ENCODE results near the gene TFIP11.

DNA sequence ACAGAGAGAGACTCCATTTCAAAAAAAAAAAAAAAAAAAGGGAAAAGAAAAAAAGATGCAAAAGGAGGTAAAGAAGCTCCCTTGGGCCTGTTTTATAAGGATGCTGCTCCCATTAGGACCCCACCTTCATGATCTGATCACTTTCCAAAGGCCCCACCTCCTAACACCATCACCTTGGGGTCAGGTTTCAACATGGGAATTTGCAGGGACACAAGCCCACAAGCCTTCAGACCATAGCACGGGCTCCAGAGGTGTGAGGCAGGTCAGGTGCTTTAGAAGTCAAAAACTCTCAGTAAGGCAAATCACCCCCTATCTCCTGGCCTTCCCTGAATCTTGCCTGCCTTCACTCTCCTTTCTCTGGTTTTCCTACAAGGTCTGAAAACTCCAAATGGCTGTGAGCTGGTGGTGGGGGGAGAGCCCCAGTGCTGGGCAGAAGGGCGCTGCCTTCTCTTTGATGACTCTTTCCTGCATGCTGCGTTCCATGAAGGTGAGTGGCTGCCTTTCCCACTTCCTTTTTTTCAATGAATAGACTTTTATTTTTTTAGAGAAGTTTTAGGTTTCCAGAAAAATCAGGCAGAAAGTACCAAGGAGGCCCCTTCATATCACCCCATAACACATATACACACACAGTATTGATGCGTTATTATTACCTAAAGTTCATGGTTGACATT lies 70.1 kb downstream of the TFIP11 start:
- TF ChIP-seq, protein P1, sequence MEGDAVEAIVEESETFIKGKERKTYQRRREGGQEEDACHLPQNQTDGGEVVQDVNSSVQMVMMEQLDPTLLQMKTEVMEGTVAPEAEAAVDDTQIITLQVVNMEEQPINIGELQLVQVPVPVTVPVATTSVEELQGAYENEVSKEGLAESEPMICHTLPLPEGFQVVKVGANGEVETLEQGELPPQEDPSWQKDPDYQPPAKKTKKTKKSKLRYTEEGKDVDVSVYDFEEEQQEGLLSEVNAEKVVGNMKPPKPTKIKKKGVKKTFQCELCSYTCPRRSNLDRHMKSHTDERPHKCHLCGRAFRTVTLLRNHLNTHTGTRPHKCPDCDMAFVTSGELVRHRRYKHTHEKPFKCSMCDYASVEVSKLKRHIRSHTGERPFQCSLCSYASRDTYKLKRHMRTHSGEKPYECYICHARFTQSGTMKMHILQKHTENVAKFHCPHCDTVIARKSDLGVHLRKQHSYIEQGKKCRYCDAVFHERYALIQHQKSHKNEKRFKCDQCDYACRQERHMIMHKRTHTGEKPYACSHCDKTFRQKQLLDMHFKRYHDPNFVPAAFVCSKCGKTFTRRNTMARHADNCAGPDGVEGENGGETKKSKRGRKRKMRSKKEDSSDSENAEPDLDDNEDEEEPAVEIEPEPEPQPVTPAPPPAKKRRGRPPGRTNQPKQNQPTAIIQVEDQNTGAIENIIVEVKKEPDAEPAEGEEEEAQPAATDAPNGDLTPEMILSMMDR (IDR thresholded peaks at IDR 0.05), result no peak
- no peak for TF ChIP-seq POLR2A (IDR thresholded peaks at IDR 0.05)
